NCI-H2081 (cell line): ENCODE measurements around the gene SMARCAD1.
"Not testable (repeated sequence)": the region's sequence is repeated elsewhere in the genome, so short reads cannot be mapped to it uniquely, and the experiment has no call there.

ENCODE experiments used
- DNase-seq, 2 experiments: peaks; one replicate each; lab custom pipeline; 2025; lab: John Stamatoyannopoulos, UW

The SMARCAD1 gene

GRCh38 chr4:94298725-94299252, 91.1 kb downstream of the SMARCAD1 start:
- DNase-seq: no peak

- DNase-seq: no peak
These were observed 94.5 kb downstream of the SMARCAD1 start for GRCh38 chr4:94302191-94302590.

- peak; percentile 6 to 20 for DNase-seq
These were observed 96.8 kb downstream of the SMARCAD1 start for GRCh38 chr4:94304365-94304971.

- no peak for DNase-seq
These were observed 98.0 kb downstream of the SMARCAD1 start for GRCh38 chr4:94305466-94306225.

GRCh38 chr4:94306713-94307112, 99.0 kb downstream of the SMARCAD1 start:
- no peak for DNase-seq

GRCh38 chr4:94307231-94307871, 99.7 kb downstream of the SMARCAD1 start:
- DNase-seq: no peak

GRCh38 chr4:94319927-94320326, 112.3 kb downstream of the SMARCAD1 start:
- not testable (repeated sequence) for DNase-seq

- DNase-seq: no peak
These were observed 118.2 kb downstream of the SMARCAD1 start for GRCh38 chr4:94325835-94326234.

GRCh38 chr4:94329933-94330332, 122.3 kb downstream of the SMARCAD1 start:
- no peak for DNase-seq

- DNase-seq: no peak
These were observed 125.4 kb downstream of the SMARCAD1 start for GRCh38 chr4:94332983-94333590.

GRCh38 chr4:94333866-94334265, 126.2 kb downstream of the SMARCAD1 start:
- DNase-seq: no peak

GRCh38 chr4:94334476-94334875, 126.8 kb downstream of the SMARCAD1 start:
- no peak for DNase-seq

GRCh38 chr4:94334962-94335361, 127.3 kb downstream of the SMARCAD1 start:
- no peak for DNase-seq

GRCh38 chr4:94336303-94336702, 128.6 kb downstream of the SMARCAD1 start:
- no peak for DNase-seq

- not testable (repeated sequence) for DNase-seq
These were observed 129.1 kb downstream of the SMARCAD1 start for GRCh38 chr4:94336791-94337190.

- no peak for DNase-seq
These were observed 131.2 kb downstream of the SMARCAD1 start for GRCh38 chr4:94338681-94339351.

- DNase-seq: no peak
These were observed 132.1 kb downstream of the SMARCAD1 start for GRCh38 chr4:94339779-94340178.
